ENCODE data around the gene ELOB. TPM values are rescaled to one million over a fixed set of nuclear protein-coding genes. Genes with fewer than 3 reads are reported as not detected.
A peak's percentile ranks its signal among the peaks of the same experiment; 100 is the strongest.

The ELOB gene
- polyA plus RNA-seq, 3 donors: 199 to 241 (median 210) TPM

- DNase-seq (ENCODE audit: low read depth in 3 of 3, low spot score in 2 of 3): no peak
Observed at GRCh38 chr16:2769675-2770056, 7.4 kb downstream of the ELOB start.

DNA sequence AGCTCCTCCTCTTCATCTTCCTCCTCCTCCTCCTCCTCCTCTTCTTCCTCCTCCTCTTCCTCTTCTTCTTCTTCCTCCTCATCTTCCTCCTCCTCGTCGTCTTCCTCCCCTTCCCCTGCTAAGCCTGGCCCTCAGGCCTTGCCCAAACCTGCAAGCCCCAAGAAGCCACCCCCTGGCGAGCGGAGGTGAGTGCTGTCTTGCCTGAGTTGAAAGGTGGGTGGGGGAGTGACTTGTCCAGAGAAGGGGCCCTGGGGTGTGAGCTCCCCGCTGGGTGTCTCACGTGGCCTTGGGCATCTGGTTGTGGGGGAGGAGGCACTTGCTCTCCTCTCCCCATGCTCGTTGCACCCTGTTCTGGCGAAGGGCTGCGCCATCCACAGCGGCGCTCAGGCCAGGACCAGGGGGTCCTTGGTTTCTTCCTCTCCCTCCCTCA lies 8.0 kb downstream of the ELOB start:
- DNase-seq (ENCODE audit: low read depth in 3 of 3, low spot score in 2 of 3): no peak

DNA sequence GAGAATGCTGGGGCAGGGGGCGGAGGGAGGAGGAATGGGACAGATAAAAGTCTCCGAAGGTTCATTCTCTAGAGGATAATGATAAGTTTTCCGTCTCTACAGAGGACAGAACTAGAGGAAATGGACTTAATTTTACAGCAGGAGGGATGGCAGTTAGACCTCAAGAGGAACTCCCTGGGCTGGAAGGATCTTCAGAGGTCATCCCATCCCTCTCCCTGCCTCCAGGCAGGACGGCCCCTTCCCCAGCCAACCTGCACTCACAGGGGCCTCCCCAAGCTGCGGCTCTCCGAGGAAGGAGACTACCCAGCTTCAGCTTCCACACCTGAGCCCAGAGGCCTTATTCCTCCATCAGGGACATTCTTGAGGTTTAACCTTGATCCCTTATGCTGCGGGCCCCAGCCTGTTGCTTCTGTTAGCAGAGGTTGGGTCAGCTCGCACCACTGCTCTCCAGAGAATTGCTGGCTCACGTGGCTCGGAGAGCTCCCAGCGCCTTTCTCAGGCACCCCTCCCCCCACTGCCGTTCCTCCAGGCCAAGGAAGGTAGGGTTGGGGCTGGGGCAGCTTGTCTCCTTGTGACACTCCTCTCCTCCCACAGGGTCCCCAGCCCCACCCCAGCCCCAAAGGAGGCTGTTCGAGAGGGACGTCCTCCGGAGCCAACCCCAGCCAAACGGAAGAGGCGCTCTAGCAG lies 8.5 kb downstream of the ELOB start:
- no peak for DNase-seq (ENCODE audit: low read depth in 3 of 3, low spot score in 2 of 3)

- no peak for DNase-seq (ENCODE audit: low read depth in 3 of 3, low spot score in 2 of 3)
Observed at GRCh38 chr16:2767891-2768290, 9.2 kb downstream of the ELOB start.

DNA sequence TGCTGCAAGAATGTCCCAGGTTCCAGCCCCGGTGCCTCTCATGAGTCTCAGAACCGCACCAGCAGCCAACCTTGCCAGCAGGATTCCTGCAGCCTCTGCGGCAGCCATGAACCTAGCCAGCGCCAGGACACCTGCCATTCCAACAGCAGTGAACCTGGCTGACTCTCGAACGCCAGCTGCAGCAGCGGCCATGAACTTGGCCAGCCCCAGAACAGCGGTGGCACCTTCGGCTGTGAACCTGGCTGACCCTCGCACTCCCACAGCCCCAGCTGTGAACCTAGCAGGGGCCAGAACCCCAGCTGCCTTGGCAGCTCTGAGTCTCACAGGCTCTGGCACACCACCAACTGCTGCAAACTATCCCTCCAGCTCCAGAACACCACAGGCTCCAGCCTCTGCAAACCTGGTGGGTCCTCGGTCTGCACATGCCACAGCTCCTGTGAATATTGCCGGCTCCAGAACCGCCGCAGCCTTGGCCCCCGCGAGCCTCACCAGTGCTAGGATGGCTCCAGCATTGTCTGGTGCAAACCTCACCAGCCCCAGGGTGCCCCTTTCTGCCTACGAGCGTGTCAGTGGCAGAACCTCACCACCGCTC lies 9.8 kb downstream of the ELOB start:
- no peak for DNase-seq (ENCODE audit: low read depth in 3 of 3, low spot score in 2 of 3)

GRCh38 chr16:2766430-2767139 lies 10.5 kb downstream of the ELOB start:
- DNase-seq (ENCODE audit: low read depth in 3 of 3, low spot score in 2 of 3): no peak

DNA sequence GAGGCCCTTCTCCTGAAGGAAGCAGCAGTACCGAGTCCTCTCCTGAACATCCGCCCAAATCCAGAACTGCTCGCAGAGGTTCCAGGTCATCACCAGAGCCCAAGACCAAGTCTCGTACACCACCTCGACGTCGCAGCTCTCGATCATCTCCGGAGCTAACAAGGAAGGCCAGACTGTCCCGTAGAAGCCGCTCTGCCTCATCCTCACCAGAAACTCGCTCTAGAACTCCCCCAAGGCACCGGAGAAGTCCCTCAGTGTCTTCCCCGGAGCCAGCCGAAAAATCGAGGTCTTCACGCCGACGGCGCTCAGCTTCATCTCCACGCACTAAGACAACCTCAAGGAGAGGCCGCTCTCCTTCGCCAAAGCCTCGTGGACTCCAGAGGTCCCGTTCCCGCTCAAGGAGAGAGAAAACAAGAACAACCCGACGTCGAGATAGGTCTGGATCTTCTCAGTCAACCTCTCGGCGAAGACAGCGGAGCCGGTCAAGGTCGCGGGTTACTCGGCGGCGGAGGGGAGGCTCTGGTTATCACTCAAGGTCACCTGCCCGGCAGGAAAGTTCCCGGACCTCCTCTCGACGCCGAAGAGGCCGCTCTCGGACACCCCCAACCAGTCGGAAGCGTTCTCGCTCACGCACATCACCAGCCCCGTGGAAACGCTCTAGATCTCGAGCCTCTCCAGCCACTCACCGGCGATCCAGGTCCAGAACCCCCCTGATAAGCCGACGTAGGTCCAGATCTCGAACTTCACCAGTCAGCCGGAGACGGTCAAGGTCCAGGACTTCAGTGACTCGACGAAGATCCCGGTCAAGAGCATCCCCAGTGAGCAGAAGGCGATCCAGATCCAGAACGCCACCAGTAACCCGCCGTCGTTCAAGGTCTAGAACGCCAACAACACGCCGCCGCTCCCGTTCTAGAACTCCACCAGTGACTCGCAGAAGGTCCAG lies 11.3 kb downstream of the ELOB start:
- DNase-seq (ENCODE audit: low read depth in 3 of 3, low spot score in 2 of 3): no peak

DNA sequence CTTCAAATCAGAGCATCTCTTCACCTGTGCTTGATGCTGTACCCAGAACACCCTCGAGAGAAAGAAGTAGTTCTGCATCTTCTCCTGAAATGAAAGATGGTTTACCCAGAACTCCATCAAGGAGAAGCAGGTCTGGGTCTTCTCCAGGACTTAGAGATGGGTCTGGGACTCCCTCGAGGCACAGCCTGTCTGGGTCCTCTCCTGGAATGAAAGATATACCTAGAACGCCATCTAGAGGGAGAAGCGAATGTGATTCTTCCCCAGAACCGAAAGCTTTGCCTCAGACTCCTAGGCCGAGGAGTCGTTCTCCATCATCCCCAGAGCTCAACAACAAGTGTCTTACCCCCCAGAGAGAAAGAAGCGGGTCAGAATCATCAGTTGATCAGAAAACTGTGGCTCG lies 12.4 kb downstream of the ELOB start:
- DNase-seq (ENCODE audit: low read depth in 3 of 3, low spot score in 2 of 3): no peak

GRCh38 chr16:2763173-2763572 lies 13.9 kb downstream of the ELOB start:
- DNase-seq (ENCODE audit: low read depth in 3 of 3, low spot score in 2 of 3): no peak

GRCh38 chr16:2762711-2763110 lies 14.4 kb downstream of the ELOB start:
- DNase-seq (ENCODE audit: low read depth in 3 of 3, low spot score in 2 of 3): no peak

DNA sequence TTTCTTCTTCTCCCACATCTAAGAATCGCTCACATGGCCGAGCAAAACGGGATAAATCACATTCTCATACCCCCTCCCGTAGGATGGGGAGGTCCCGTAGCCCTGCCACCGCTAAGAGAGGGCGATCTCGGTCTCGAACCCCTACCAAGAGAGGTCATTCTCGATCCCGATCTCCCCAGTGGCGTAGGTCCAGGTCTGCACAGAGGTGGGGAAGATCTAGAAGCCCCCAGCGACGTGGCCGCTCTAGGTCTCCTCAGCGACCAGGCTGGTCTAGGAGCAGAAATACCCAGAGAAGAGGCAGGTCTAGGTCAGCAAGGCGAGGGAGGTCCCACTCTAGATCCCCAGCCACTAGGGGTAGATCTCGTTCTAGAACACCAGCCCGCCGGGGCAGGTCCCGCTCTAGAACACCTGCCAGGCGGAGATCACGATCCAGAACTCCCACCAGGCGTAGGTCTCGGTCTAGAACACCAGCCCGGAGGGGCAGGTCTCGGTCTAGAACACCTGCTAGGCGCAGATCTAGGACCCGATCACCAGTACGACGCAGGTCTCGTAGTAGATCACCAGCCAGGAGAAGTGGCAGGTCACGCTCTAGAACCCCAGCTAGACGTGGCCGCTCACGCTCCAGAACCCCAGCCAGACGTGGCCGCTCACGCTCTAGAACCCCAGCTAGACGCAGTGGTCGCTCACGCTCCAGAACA lies 15.0 kb downstream of the ELOB start:
- DNase-seq (ENCODE audit: low read depth in 3 of 3, low spot score in 2 of 3): no peak

- no peak for DNase-seq (ENCODE audit: low read depth in 3 of 3, low spot score in 2 of 3)
Observed at GRCh38 chr16:2761472-2761871, 15.6 kb downstream of the ELOB start.

- DNase-seq (ENCODE audit: low read depth in 3 of 3, low spot score in 2 of 3): no peak
Observed at GRCh38 chr16:2757344-2757743, 19.7 kb downstream of the ELOB start.

- DNase-seq (ENCODE audit: low read depth in 3 of 3, low spot score in 2 of 3): no peak
Observed at GRCh38 chr16:2756288-2757015, 20.6 kb downstream of the ELOB start.

DNA sequence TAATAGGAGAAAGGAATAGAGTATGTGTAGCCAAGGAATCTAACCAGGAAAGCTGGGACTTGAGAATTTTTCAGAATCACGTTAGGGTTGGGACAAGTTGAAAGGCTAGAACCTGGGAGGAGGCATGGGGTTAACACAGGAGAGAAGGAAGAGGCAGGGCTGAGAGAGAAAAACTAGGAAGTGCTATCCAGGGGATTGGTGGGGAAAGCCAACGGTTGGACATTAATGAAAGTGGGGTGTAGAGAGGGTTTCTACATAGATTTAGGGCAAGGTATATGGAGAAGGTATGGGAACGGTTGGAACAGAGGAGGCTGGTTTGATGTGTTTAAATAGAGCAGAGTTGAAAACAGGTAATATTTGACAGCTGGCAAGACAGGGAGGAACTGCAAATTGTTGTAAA lies 21.9 kb downstream of the ELOB start:
- no peak for DNase-seq (ENCODE audit: low read depth in 3 of 3, low spot score in 2 of 3)

- DNase-seq (ENCODE audit: low read depth in 3 of 3, low spot score in 2 of 3): no peak
Observed at GRCh38 chr16:2753733-2754020, 23.4 kb downstream of the ELOB start.

DNA sequence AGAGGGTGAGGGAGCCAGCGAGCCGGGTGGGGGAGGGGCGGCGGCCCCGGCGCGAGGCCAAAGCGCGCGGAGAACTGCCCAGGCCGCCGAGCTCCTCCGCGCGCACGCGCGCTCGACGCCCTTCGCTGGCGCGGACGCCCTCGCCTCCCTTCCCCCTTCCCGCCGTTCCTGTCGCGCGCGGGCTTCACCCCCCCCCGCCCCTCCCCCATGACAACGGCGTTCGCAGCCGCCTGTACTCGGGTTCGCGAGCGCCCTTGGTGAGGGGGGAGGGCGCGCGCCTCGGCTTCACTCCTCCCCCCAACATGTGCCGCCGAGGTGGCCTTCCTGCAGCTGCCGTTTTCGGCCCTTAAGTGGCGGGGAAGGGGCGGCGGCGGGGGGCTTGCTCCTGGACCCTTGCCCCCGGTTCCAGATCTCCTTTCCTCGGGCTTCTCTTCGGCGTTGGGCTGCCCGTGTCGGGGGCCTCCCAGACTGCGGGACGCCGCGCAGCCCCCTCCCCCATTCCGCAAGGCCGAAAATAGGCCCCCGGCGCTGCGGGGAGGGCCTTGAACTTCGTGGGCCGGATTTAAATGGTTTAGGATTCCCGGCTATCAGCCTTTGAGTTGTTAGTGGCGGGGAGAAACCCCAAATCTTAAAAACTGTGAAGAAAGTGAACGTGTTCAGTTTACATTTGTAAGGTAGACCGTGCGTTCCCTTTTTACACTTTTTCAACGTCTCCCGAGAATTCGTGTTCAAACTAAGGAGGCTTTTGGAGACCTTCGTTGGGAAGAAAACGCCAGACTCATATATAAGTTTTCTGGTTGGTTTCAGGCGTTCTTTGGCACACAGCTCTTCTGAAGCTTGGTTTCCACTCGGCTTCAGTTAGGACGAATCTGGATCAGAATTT lies 24.0 kb downstream of the ELOB start:
- peak; percentile 43 to 71 (median 70) for DNase-seq (ENCODE audit: low read depth in 3 of 3, low spot score in 2 of 3)

- DNase-seq (ENCODE audit: low read depth in 3 of 3, low spot score in 2 of 3): peak; percentile 94 to 100 (median 97)
Observed at GRCh38 chr16:2752035-2752849, 24.8 kb downstream of the ELOB start, which contains the start of gene SRRM2. Gene SRRM2 (plus strand): TSS chr16:2752638. CDS start chr16:2756365, 3,727 bp downstream.
